Measurements from ENCODE around the gene AMPH. TPM values are rescaled to one million over a fixed set of nuclear protein-coding genes. Genes with fewer than 3 reads are reported as not detected.
"Not testable (repeated sequence)": the region's sequence is repeated elsewhere in the genome, so short reads cannot be mapped to it uniquely, and the experiment has no call there.

AMPH gene
- total RNA-seq, 1 donor from 2014 or later = 1.8 TPM

- H3K27me3 Mint-ChIP-seq; H3K9me3 Mint-ChIP-seq (ENCODE audit: low read depth); H3K36me3 Mint-ChIP-seq (ENCODE audit: insufficient read depth); H3K4me1 Mint-ChIP-seq (ENCODE audit: low read depth); DNase-seq (ENCODE audit: low spot score, unreplicated experiment); H3K27ac Mint-ChIP-seq; H3K4me3 Mint-ChIP-seq (ENCODE audit: low read depth): not testable (repeated sequence)
- peak; percentile 39 for TF ChIP-seq CTCF (IDR thresholded peaks at IDR 0.05; ENCODE audit: unreplicated experiment)
Measured at GRCh38 chr7:38349869-38350583, 281.1 kb downstream of the AMPH start.

DNA sequence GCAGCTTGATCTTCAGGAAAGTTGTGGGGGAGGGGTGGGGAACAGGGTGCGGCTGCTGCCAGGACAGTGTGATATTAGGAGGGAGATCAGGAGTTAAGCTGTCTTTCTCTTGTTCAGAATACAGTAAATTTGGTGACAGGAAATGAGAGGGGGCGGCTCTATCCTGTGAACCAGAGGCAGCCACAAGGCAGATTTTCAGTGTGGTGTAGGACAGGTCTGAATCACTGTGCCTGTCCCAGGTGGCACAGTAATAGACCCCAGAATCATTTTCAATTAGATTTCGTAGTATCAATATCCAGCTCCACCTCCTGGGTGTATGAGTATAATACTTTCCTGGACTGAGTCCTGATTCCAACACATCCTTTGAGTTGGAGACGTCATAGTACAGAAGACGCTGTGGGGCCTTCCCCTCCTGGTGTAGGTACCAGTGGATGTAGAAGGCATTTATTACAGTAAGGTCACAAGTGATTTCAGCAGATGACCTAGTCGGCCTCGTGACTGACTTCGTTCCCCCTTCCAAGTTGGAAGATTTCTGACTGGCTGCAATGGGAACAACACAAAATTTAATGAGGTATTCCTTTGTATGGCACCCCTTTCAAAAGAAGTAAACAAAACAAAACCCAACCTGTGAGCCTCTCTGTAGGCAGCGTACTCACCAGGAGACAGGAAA, 281.9 kb downstream of the AMPH start:
- H3K36me3 Mint-ChIP-seq (ENCODE audit: insufficient read depth); H3K27me3 Mint-ChIP-seq; H3K4me1 Mint-ChIP-seq (ENCODE audit: low read depth); DNase-seq (ENCODE audit: low spot score, unreplicated experiment); H3K9me3 Mint-ChIP-seq (ENCODE audit: low read depth); H3K4me3 Mint-ChIP-seq (ENCODE audit: low read depth); H3K27ac Mint-ChIP-seq: not testable (repeated sequence)

GRCh38 chr7:38345299-38346172, 285.6 kb downstream of the AMPH start:
- TF ChIP-seq CTCF (IDR thresholded peaks at IDR 0.05; ENCODE audit: unreplicated experiment) = peak; percentile 68
- H3K4me3 Mint-ChIP-seq (ENCODE audit: low read depth); H3K27me3 Mint-ChIP-seq; H3K27ac Mint-ChIP-seq; H3K4me1 Mint-ChIP-seq (ENCODE audit: low read depth); H3K9me3 Mint-ChIP-seq (ENCODE audit: low read depth); H3K36me3 Mint-ChIP-seq (ENCODE audit: insufficient read depth): not testable (repeated sequence)
- peak; percentile 39 for DNase-seq (ENCODE audit: low spot score, unreplicated experiment)

GRCh38 chr7:38344741-38345140, 286.4 kb downstream of the AMPH start:
- H3K9me3 Mint-ChIP-seq (ENCODE audit: low read depth); H3K36me3 Mint-ChIP-seq (ENCODE audit: insufficient read depth); H3K4me3 Mint-ChIP-seq (ENCODE audit: low read depth); H3K4me1 Mint-ChIP-seq (ENCODE audit: low read depth); H3K27me3 Mint-ChIP-seq; H3K27ac Mint-ChIP-seq; DNase-seq (ENCODE audit: low spot score, unreplicated experiment): not testable (repeated sequence)

DNA sequence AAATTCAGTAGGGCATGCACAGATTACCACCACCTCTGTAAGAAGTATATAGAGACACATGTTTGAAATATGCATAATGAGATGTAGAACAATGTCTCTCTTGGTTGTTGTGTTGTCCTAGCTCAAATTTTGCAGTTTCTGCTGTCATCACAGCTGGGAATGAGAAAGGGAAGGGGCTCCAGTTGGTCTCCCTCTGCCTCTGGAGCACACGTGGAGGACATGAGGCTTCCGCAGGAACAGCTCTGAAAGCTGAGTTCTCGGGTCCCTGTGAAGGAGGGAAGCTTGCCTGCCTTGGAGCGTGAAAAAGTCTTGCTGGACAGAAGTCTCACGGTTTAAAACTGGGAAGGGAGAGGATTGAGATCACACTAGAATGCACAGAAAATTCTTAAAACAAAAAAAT, 289.0 kb downstream of the AMPH start:
- H3K27ac Mint-ChIP-seq; H3K4me3 Mint-ChIP-seq (ENCODE audit: low read depth); H3K36me3 Mint-ChIP-seq (ENCODE audit: insufficient read depth); H3K27me3 Mint-ChIP-seq; H3K4me1 Mint-ChIP-seq (ENCODE audit: low read depth); H3K9me3 Mint-ChIP-seq (ENCODE audit: low read depth); DNase-seq (ENCODE audit: low spot score, unreplicated experiment): not testable (repeated sequence)

- not testable (repeated sequence) for H3K9me3 Mint-ChIP-seq (ENCODE audit: low read depth); H3K4me3 Mint-ChIP-seq (ENCODE audit: low read depth); H3K4me1 Mint-ChIP-seq (ENCODE audit: low read depth); H3K27ac Mint-ChIP-seq; H3K36me3 Mint-ChIP-seq (ENCODE audit: insufficient read depth); H3K27me3 Mint-ChIP-seq
- peak; percentile 41 for TF ChIP-seq CTCF (IDR thresholded peaks at IDR 0.05; ENCODE audit: unreplicated experiment)
- peak; percentile 29 for DNase-seq (ENCODE audit: low spot score, unreplicated experiment)
Measured at GRCh38 chr7:38341172-38341705, 289.9 kb downstream of the AMPH start.

Data from progenitor cell of endocrine pancreas (in vitro differentiated cells).